ENCODE results near the gene VCL. TPM values are rescaled to one million over a fixed set of nuclear protein-coding genes. Genes with fewer than 3 reads are reported as not detected.

Gene VCL
- total and polyA plus RNA-seq, 2 of the 8 experiments (the other 6 are each of a cell fraction or from before 2014, with no cell fraction given): 119 to 377 TPM

DNA sequence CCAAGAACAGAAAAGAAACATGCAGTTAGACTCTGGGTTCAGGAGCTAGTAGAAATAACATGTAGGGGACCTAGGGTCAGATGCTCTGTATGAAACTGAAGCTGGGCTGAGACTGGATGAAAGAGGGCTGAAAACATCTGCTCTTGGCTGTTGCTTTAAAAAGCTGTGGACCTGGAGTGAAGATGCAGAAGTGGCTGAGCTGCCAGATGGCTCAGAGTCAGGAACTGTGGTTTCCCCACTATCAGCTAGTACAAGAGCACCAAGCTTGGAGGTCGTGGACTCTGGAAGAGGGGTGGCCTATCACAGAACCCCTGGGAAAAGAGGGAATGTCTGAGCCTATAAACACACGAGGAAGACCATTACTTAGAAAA is 159.0 kb downstream of the VCL start:
- Histone ChIP-seq H3K23me2 (ENCODE audit: low read depth, low read length) (0 out of 2 replicates have a peak, but pooled peaks cover under 1% of the 10 kb centered on the region), H4K91ac (replicated peaks; ENCODE audit: insufficient read length, low read length) (no peak overlapping the region), H3K18ac (ENCODE audit: extremely low read depth, low read length) (no peak overlapping the region), H3K56ac (replicated peaks; ENCODE audit: insufficient read length, low read depth, low read length) (no peak overlapping the region), H3K36me3 (ENCODE audit: control insufficient read depth in 2 of 4, insufficient read depth in 4 of 4, low read length in 3 of 4) (no peaks in the 10 kb centered on the region), H4K20me1 (replicated peaks in 1 of 2; ENCODE audit: control insufficient read depth in 1 of 2, insufficient read depth in 2 of 2, low read length in 2 of 2) (peaks cover 2 to 7% of the 10 kb centered on the region in 2 experiments), H3K27ac (ENCODE audit: low read depth, low read length) (no peak overlapping the region), H3K79me2 (ENCODE audit: control insufficient read depth in 1 of 2, insufficient read depth in 2 of 2, low read length in 2 of 2) (peaks cover 3 to 80% of the 10 kb centered on the region in 2 experiments; a peak in 3 of 4 replicates), H3K9me3 (ENCODE audit: insufficient read depth in 2 of 2, low read depth in 1 of 2, low read length in 1 of 2) (no peaks in the 10 kb centered on the region), H2AK5ac (ENCODE audit: low read depth, low read length) (no peak overlapping the region), H2BK120ac (replicated peaks; ENCODE audit: low read depth, low read length) (no peak overlapping the region), H3K4ac (replicated peaks; ENCODE audit: insufficient read length, low read depth, low read length) (no peak overlapping the region), H3K4me1 (replicated peaks in 1 of 4; ENCODE audit: control insufficient read depth in 3 of 4, insufficient read depth in 4 of 4, low read length in 3 of 4) (no peaks in the 10 kb centered on the region; a peak in 4 of 7 replicates), H2AFZ (ENCODE audit: low read length) (no peak overlapping the region), H3K4me3 (ENCODE audit: extremely low read depth in 1 of 4, insufficient read depth in 2 of 4, low read depth in 3 of 4, low read length in 4 of 4) (no peak overlapping the region), H4K5ac (ENCODE audit: insufficient read length, low read depth, low read length) (no peak overlapping the region), H3K9ac (replicated peaks in 1 of 4; ENCODE audit: extremely low read depth in 1 of 4, low read depth in 3 of 4, low read length in 3 of 4) (no peak overlapping the region), H3K23ac (ENCODE audit: insufficient read length) (no peak overlapping the region), H2BK15ac (ENCODE audit: low read length) (no peak overlapping the region), H2BK12ac (ENCODE audit: low read depth, low read length) (no peak overlapping the region), H3K14ac (ENCODE audit: insufficient read length) (no peak overlapping the region), H2BK5ac (ENCODE audit: low read depth, low read length) (no peak overlapping the region), H3K27me3 (replicated peaks in 1 of 4; ENCODE audit: control insufficient read depth in 3 of 4, extremely low read depth in 1 of 4, insufficient read depth in 3 of 4, low read length in 3 of 4) (no peaks in the 10 kb centered on the region), H4K8ac (ENCODE audit: extremely low read depth, insufficient read depth, low read length) (no peak overlapping the region), H3K4me2 (ENCODE audit: insufficient read depth in 1 of 2, low read depth in 2 of 2, low read length in 2 of 2) (no peak overlapping the region), H2BK20ac (ENCODE audit: low read length) (no peak overlapping the region), H3K79me1 (ENCODE audit: low read depth, low read length) (peaks cover 2% of the 10 kb centered on the region)
- ChIA-PET POLR2A (ENCODE audit: partially characterized antibody) (interaction anchor here (1.1 to 3.3 kb wide), 2 partner anchors 8 to 20 kb away, joined by 4 to 14 read pairs; no protein-coding TSS in a partner anchor), CTCF (ENCODE audit: partially characterized antibody) (interaction anchor here (1.2 to 1.4 kb wide), 3 partner anchors 8 to 87 kb away, joined by 3 to 4 read pairs (median 4); no protein-coding TSS in a partner anchor)
- 80% methylated on average over 2 of the region's 2 CpGs; no CpG with 5 or more reads in 1 of the 2 experiments for WGBS, 2 experiments (ENCODE audit: extremely low coverage in 1 of 2, insufficient coverage in 1 of 2, insufficient read length in 1 of 2, insufficient replicate concordance in 2 of 2, low coverage in 1 of 2, low lambda C conversion rate in 2 of 2, missing lambda C conversion rate in 1 of 2)
- DNase-seq (ENCODE audit: low read depth in 1 of 2, low spot score in 2 of 2) (no peak), FAIRE-seq (no peak)
- TF ChIP-seq, protein P1, sequence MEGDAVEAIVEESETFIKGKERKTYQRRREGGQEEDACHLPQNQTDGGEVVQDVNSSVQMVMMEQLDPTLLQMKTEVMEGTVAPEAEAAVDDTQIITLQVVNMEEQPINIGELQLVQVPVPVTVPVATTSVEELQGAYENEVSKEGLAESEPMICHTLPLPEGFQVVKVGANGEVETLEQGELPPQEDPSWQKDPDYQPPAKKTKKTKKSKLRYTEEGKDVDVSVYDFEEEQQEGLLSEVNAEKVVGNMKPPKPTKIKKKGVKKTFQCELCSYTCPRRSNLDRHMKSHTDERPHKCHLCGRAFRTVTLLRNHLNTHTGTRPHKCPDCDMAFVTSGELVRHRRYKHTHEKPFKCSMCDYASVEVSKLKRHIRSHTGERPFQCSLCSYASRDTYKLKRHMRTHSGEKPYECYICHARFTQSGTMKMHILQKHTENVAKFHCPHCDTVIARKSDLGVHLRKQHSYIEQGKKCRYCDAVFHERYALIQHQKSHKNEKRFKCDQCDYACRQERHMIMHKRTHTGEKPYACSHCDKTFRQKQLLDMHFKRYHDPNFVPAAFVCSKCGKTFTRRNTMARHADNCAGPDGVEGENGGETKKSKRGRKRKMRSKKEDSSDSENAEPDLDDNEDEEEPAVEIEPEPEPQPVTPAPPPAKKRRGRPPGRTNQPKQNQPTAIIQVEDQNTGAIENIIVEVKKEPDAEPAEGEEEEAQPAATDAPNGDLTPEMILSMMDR (IDR thresholded peaks at IDR 0.05; ENCODE audit: control extremely low read depth in 1 of 3, insufficient read depth in 1 of 3, low read depth in 1 of 3, low read length in 3 of 3): no peak
- no peak for TF ChIP-seq FOSL1 (IDR thresholded peaks at IDR 0.05; ENCODE audit: insufficient read depth, low read depth, low read length)
- no peak for TF ChIP-seq RBBP5 (IDR thresholded peaks at IDR 0.05; ENCODE audit: borderline replicate concordance, low read depth, low read length)
- TF ChIP-seq NANOG (IDR thresholded peaks at IDR 0.05; ENCODE audit: insufficient read depth, low read depth, low read length, poor library complexity, severe bottlenecking): no peak
- no peak for TF ChIP-seq EZH2 (IDR thresholded peaks at IDR 0.05; ENCODE audit: low read depth, low read length, severe bottlenecking)
- no peak for TF ChIP-seq RXRA (IDR thresholded peaks at IDR 0.05; ENCODE audit: insufficient read depth, low read depth, low read length)
- TF ChIP-seq TAF7 (optimal IDR thresholded peaks at IDR 0.05; ENCODE audit: borderline replicate concordance, low read depth, low read length): no peak
- no peak for TF ChIP-seq TCF12 (IDR thresholded peaks at IDR 0.05; ENCODE audit: low read depth, low read length)
- no peak for TF ChIP-seq JUN (IDR thresholded peaks at IDR 0.05; ENCODE audit: low read depth, low read length)
- no peak for TF ChIP-seq SP4 (IDR thresholded peaks at IDR 0.05; ENCODE audit: low read length)
- no peak for TF ChIP-seq SP1 (IDR thresholded peaks at IDR 0.05; ENCODE audit: low read depth, low read length)
- TF ChIP-seq SRF (IDR thresholded peaks at IDR 0.05; ENCODE audit: low read depth, low read length): no peak

All from H1 (cell line).